Adipose tissue (tissue), 3 donors: ENCODE measurements around the gene LRRC56. TPM values are rescaled to one million over a fixed set of nuclear protein-coding genes. Genes with fewer than 3 reads are reported as not detected.
A peak's percentile ranks its signal among the peaks of the same experiment; 100 is the strongest.

Source experiments
- H3K27ac ChIP-seq: one replicate; pipeline ENCODE4 v1.5.1; 2013; ENCODE audit warnings: low read depth, low read length
- WGBS, 3 donors: extraction: QIAGEN DNeasy Blood & Tissue Kit; methylation state at CpG; one replicate each; pipeline ENCODE4 v1.1.7; 2013; 5-methylcytosine and 5-hydroxymethylcytosine counted together
- polyA plus RNA-seq, 3 donors: library from polyadenylated mRNA; stranded (reverse); fragments of 200-250 nt; gene quantifications; one replicate each; pipeline ENCODE4 v1.2.3, GENCODE V29; 2013
- donor health status: healthy with polysubstance abuse.
- donor health status: Bipolar disorder and iron deficiency.
- donor health status: healthy.

LRRC56 gene
- polyA plus RNA-seq, 3 donors: 0.86 to 1.5 (median 1.4) TPM

DNA sequence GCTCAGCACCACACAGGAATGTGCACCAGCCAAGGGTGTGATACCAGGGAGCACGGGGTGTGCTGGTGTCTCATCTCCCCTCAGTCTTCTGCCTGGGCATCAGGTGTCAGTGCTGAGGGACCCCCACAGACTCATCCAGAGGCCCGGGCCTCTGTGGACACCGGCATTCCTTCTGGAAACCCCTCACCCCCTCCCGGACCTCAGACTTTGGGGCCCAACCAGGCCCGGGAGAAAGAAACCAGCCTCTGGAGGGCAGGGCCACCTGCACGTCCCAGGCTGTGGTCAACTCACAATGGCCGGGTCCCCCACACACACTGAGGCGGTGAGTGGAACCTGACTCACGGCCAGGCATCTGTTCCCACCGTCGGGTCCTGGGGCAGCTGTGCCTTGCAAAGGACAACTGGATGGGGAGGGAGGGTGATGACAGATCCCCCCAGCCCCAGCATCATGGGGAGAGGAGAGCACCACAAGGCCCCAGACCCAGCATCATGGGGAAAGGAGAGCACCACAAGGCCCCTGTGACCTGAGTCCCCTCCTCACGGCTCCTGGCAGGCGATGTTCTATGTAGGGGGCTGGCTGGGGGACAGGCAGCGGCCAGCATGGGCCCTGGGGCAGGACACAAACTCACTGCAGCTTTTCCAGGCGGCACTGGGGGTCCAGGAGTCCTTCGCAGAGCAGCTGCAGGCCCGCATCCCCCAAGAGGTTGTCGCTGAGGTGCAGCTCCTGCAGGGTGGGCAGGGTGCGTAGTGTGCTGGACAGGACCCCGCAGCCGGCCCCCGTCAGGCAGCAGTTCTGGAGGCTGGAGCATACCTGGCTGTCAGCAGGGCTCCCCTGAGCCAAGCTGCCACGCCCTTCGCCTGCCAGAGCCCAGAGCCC lies 37.9 kb upstream of the LRRC56 start:
- 91 to 96% (median 93%) methylated on average over 24 of the region's 24 CpGs for WGBS, 3 donors

DNA sequence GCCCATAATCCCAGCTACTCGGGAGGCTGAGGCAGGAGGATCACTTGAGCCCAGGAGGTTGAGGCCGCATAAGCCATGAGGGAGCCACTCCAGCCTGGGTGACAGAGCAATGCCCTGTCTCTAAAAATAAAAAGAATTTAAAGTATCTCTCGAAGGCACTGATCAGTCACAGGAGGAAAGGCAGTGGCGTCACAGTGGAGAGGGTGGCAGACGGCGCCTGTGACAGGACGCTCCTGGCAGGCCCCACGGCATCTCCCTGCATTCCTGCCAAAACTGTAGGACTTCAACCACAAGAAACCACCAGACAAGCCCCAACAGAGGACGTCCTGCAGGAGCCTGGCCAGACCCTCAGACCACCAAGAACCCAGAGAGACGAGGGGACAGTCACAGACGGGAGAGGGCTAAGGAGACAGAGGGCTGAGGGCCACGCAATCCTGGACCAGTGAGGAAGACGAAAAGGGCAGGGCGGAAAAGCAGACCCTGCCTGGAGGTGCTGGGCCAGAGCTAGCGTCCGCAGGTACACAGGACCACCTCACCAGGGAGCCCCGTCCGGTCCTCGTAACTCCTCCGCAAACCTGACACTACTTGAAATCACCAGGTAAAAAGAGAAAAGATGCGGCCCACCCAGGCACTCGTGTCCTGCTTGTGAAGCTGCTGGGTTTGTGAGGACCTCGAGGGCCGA lies 36.2 kb upstream of the LRRC56 start:
- H3K27ac ChIP-seq: no peak overlapping the region
- WGBS, 3 donors: 91 to 95% (median 95%) methylated on average over 24 of the region's 24 CpGs

More for the DNA sequence above, 37.9 kb upstream of the LRRC56 start:
- H3K27ac ChIP-seq: no peak overlapping the region

DNA sequence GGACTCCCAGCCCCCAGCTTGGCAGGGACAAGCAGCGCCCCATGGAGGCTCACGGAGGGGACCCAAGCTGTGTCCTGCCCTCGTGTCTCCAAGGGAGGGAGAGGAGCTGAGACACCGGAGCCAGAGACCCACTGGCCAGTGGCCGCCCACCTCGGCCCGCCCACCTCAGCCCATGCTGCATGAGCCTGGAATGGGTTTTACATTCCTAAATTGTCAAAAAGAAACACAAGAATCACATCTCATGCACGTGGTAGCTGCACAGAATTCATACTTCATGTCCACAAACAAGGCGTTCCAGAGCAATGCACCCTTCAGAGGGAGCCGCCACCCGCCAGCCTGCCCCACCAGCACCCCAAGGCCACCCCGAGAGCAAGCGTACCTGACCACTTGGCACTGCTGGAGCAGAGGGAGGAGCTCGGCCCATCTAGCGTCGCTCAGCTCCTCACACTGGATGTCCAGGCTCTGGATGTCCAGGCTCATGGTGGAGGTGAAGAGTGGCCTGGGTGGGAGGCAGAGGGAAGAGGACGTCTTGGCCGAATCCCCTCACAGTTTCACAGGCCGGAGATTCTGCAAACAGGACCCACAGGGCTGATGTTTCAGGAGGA lies 35.5 kb upstream of the LRRC56 start:
- H3K27ac ChIP-seq: no peak overlapping the region
- WGBS, 3 donors: 79 to 84% (median 80%) methylated on average over 19 of the region's 19 CpGs

DNA sequence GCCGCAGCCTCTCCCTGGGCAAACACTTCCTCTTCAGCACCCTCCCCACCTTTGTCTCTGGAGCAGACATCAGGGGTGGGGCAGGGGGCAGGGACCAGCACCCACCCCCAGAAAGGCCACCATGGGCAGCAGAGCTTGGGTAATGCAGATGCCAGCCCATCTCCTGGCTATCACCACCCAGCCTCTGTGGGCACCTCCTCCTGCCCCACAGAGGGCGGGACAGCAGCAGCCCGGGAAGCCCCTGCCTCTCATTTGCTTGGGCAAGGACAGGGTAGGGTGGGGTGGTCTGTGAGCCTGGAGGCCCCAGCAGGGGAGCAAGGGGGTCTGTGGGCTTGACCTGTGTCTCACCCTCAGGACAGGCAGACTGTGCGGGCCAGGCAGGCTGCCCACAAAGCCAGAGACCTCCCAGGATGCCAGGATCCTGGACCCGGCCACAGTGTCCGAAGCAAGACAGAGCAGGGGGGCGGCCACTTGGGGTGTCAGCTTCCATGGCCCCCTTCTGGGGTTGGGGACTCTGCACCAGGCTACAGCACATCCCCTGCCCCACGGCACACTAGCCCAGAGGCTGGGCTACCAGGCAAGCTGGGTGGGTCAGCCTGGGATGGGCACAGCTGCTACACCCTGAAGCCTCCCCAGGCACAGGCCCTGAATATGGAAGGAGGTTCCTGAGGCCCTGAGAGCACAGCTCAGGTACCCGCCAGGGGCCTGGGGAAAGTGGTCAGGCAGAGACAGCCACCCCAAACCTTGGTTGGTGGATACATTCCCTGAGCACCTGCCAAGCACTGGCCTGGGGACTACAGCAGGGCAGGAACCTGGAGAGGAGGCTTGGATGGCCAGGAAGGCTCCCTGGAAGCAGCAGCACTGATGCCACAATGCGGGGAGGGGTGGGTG lies 34.8 kb upstream of the LRRC56 start:
- WGBS, 3 donors: 63 to 89% (median 76%) methylated on average over 10 of the region's 10 CpGs
- H3K27ac ChIP-seq: no peak overlapping the region

DNA sequence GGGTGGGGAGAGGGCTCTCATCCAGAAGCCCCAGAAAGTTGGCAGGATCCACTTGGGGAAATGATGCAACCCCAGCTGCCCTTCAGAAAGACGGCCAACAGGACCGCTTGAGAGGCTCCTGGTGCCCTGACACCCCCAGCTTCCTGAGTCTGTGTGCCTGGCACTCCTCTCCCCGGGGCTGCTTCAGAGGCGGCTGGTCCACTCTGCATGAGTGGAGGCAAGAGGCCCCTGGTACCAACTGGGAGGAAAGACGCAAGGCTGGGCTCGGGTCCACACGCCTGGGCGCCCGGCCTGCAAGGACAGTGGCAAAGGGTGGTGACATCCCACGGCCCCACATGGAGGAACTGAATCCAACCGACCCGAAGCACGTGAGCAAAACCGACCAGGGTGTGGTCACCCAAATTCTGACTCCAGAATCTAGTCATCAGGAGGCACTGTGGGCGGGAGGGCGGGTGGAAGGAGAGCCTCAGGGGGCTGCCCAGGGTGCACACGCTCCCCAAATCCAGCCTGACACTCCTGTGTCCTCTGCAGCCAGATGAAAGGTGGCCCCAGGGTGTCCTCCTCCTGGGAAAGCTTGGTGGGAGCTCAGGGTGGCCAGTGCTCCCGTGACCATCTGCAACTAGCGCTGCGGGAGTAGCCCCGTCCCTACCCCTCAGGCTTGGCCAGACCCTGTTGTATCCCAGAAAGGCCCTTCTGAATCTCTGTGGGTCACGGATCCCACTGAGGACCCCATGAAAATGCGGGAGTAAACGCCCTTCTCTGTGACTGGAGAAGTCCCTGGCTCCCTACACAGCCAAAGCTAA lies 33.9 kb upstream of the LRRC56 start:
- H3K27ac ChIP-seq: no peak overlapping the region
- WGBS, 3 donors: 22 to 73% (median 30%) methylated on average over 24 of the region's 24 CpGs

DNA sequence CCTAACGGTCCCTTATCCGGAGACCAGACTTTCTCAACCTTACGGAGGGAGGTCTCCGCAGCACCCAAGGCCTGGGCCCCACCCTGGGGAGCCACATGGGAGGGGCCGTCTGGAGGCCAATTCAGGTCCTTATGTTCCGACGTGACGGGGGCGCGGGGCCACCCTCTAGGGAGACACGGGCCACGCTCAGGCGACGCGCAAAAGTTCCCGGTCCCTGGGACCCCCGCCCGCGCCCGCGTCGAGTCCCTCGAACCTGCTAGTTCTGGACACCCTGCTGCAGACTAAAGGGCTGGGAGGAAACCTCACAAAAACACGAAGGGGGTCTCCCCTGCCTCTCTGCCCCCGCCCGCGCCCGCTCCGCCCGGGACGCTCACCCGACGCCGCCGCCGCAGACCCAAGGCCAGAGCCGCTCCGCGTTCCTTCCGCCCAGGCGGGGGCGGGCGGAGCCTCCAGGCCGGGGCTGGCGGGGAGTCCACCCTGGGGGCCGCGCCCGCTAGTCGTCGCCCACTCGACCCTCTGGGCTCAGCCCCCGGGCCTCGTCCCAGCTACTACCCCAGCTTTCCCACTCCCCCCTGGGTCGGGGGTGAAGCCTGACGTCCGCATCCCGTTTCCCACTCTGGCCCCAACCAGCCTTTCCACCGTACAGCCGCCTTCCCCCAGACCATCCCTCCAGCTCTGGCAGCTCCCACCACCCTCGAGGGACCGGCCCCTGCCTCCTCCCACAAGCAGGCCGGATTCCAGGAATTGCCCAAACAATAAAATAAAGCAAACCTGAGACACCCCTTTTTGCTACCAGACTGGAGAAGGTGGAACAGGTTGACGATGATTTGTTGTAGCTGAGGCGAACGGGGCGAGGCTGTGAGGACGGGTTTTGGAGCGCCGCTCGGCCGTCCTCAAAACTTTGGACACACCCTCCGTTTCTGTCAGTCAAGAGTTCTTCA lies 33.0 kb upstream of the LRRC56 start:
- H3K27ac ChIP-seq: peak overlapping the region; percentile 70
- WGBS, 3 donors: 3 to 22% (median 5%) methylated on average over 70 to 72 of the region's 72 CpGs

DNA sequence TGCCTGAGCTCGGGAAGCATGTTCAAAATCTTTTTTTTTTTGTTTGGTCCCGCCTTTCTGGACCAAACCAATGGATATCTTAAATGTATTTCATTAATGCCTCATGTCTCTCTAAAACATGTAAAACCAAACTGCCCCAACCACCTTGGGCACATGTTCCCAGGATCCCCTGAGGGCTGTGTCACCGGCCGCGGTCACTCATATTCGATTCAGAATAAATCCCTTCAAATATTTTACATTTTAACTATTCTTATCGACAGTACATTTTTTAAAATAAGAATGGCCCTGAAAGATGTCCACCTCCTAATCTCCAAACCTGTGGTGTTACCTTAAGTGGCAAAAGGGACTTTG lies 32.4 kb upstream of the LRRC56 start:
- peak overlapping the region; percentile 70 for H3K27ac ChIP-seq
- 54 to 75% (median 62%) methylated on average over 7 of the region's 7 CpGs for WGBS, 3 donors

DNA sequence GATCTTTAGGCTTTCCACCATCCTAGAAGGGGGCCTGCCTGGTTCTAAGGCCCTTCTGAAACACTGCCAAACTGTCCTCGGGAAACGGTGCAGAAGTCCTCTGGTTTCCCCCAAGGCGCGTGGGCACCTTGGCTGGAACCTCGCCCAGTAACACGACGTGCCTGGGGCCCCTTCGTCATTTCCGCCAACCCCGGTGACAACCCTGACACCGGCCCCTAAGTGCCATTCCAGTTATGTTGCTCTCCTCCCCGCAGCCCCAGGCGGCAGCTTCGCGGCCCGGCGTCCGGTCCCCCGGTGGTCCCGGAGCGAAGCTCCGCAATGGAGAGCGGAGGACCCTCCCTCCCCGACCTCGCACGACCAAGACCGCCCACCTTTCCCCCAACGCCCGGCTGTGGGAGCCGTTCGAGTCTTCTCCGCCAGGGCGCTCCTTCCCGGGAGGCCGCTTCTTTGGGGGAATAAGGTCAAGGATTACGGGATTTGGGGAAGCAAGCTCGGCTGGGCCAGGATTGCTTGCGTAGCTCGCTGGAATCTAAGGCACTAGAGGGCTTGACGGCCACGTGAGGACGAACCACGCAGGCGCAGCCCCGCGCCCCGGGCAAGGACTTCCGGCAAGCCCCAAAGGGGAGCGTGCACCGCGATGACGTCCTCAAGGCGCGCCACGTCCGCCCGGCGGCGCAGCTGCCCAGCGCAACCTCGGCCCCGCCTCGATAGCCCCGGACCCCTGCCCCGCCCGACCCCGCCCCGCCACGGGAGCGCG lies 30.9 kb upstream of the LRRC56 start:
- 0 to 1% (median 0%) methylated on average over 70 to 71 of the region's 71 CpGs for WGBS, 3 donors

DNA sequence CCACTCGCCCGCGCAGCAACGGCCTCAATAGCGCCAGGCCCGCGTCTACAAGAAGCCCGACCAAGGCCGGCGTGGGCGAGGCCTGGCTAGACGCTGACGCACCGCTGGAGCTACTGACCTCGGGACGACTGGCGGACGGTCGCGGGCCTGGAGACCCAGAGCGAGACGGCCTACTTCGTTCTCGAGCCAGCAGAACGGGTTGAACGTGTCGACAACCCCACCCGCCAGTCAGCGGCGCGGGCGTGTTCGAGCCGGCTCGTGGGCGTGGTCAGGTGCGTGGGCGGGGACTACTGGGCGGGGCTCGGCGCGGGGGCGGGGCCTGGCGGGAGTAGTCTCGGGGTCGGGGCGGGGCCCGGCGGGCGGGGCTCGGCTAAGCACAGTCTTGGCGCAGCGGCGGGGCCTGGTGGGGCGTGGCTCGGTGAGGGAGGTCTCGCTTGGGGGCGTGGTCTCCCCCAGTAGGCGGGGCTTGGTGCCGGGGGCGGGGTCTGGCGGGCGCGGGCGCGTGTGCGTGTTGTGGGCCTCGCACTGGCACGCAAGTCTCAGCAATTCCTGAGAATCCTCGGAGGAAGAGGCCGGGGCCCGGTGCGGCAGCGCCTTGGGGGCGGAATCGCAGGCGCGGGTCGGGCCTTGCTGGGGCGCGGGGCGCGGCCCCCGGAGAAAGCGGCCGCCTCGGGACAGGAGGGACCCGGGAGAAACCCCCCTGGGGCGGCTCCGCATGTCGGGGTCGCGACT lies 30.2 kb upstream of the LRRC56 start, which contains the start of gene RNH1:
TSS of gene RNH1 (minus strand) at position 248 of the 732 bp plus-strand sequence. CDS start 5,080 bp downstream, outside the sequence.
- 1 to 2% (median 1%) methylated on average over 86 to 93 of the region's 93 CpGs for WGBS, 3 donors
- peak within 1 kb of the TSS; percentile 99 for H3K27ac ChIP-seq

More for the DNA sequence above, 30.9 kb upstream of the LRRC56 start:
- peak overlapping the region; percentile 99 for H3K27ac ChIP-seq

DNA sequence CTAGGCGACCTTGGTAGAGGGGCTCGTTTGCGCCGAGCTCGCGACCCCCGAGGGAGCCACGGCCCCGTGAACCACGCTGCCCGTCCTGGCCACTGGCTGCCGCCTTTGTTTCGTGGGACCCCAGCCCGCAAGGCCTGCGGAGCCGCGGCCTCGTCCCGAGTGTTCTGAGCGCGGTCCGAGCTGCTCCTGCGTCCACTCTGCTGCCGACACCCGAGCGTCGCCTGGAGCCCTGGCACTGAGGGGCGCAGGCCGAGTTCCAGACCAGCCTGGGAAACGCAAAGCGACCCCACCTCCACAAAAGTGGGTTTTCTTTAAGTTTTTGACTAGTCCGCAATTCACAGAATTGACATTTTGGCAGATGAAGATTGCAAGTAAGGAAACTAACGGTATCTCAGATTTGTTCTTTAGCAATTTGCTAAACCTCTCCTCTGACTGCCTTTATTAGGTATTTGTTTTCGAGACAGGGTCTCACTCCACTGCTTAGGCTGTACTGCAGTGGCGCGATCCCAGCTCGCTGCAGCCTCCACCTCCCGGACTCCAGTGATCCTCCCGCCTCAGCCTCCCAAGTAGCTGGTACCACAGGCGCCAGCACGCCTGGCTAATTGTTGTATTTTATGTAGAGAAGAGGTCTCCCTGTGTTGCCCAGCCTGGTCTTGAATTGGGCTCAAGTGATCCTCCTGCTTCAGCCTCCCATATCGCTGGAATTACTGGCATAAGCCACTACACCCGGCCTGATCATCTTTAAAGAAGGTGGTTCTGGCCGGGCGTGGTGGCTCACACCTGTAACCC lies 29.4 kb upstream of the LRRC56 start:
- 42 to 44% (median 43%) methylated on average over 43 to 45 of the region's 45 CpGs for WGBS, 3 donors
- H3K27ac ChIP-seq: no peak overlapping the region

DNA sequence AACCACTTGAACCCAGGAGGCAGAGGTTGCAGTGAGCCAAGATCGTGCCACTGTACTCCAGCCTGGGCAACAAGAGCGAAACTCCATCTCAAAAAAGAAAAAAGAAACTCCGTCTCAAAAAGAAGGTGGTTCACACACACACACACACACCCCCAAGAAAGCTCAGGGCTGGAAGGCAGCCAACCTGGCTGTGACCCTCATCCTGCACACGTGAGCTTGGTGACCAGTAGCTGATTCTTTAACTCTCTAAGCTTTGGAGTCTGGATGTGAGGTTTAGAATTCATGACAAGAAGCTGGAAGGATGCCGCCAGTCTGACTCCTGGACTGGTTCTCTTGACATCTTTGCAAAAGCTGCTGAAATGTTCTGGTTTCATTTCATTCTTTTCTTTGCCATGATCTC lies 28.4 kb upstream of the LRRC56 start:
- WGBS, 3 donors: 80 to 91% (median 85%) methylated on average over 5 of the region's 5 CpGs

DNA sequence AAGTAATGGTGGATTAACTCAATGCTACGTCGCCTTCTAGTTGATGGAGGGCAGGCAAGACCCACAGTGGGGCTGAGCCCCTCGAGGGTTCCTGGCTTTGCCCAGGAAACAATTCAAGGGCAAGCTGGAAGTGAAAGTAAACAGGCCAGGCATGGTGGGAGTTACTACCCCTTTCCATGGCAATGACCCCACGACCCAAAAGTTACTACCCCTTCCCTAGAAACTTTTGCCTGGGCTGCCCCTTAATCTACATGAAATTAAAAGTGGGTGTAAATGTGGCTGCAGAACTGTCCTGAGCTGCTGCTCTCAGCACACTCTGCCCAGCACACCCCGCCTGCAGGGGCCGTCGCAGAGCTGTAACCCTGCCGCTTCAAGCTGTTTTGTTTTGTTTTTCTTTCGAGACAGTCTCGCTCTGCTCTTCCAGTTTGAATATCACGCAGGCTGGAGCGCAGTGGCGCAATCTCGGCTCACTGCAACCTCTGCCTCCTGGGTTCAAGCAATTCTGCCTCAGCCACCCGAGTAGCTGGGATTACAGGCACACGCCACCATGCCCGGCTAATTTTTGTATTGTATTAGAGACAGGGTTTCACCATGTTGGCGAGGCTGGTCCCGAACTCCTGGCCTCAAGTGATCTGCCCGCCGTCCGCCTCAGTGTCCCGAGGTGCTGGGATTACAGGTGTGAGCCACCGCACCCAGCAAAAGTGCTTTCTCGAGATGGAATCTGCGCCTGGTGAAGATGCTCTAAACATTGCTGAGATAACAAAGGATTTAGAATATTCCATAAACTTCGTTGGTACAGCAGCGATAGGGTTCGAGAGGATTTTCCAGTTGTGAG lies 24.3 kb upstream of the LRRC56 start:
- 90 to 94% (median 91%) methylated on average over 29 of the region's 29 CpGs for WGBS, 3 donors

More for the DNA sequence above, 28.4 kb upstream of the LRRC56 start:
- H3K27ac ChIP-seq: no peak overlapping the region

DNA sequence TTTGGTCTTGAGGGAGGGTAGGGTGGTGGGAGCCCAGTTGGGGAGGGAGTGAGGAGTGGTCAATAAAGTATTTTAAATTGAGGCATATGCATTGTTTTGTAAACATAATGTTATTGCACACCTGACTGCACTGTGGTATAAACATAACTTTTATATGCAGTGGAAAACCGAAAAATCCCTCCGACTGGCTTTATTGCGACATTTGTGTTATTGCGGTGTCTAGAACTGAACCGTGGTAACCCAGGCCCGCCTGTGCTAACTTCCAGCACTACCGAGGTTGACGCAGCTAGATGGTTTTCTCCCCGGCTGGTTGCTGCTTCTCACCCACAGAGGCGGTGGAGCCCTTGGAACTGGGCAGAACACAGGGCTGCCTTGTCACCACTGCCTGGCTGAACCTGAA lies 22.7 kb upstream of the LRRC56 start:
- WGBS, 3 donors: 70 to 94% (median 81%) methylated on average over 10 of the region's 10 CpGs
- no peak overlapping the region for H3K27ac ChIP-seq

More for the DNA sequence above, 24.3 kb upstream of the LRRC56 start:
- H3K27ac ChIP-seq: no peak overlapping the region

DNA sequence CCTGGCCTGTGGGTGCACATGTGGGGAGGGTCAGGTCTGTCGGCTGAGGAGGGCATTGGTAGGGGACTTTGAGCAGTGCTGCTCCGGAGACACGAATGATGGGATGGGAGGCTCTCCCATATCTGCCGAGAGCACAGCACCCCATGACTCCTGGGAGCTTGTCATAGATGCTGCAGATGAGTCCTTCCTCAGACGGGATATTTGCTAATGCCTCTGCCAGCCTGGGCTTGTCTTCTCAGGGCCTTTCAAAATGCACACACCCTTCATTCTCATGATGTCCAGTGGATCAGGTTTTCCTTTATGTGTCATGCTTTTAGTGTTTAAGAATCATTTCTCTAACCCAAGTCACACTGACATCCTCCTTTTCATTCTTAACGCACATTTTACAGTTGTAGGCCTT lies 22.2 kb upstream of the LRRC56 start:
- H3K27ac ChIP-seq: no peak overlapping the region
- 91 to 95% (median 92%) methylated on average over 6 of the region's 6 CpGs for WGBS, 3 donors
